Loucy (cell line): ENCODE data around the gene PDS5B.

Experiments
- H2AFZ ChIP-seq: fragments of 200-600 bp; sonication (generic); 2 replicates; pipeline ENCODE4 v1.6.0; 2016; ENCODE audit warnings: antibody characterized with exemption, mild to moderate bottlenecking, low read length, moderate library complexity
- H3F3A ChIP-seq: fragments of 200-600 bp; 2 replicates; pipeline ENCODE4 v1.6.0; 2016; ENCODE audit warnings: antibody characterized with exemption, low read depth, mild to moderate bottlenecking
- H3K27me3 ChIP-seq: fragments of 200-600 bp; sonication (generic); 2 replicates; pipeline ENCODE4 v1.6.1; 2014; ENCODE audit warnings: low read length, mild to moderate bottlenecking; ENCODE audit not compliant: insufficient read depth, poor library complexity, severe bottlenecking
- H3K36me3 ChIP-seq: fragments of 200-600 bp; sonication (generic); 2 replicates; pipeline ENCODE4 v1.6.1; 2016; ENCODE audit warnings: low read length; ENCODE audit not compliant: insufficient read depth
- H3K4me1 ChIP-seq: fragments of 200-600 bp; sonication (generic); 2 replicates; pipeline ENCODE4 v1.5.1; 2014; ENCODE audit warnings: low read length, mild to moderate bottlenecking; ENCODE audit not compliant: insufficient read depth, poor library complexity, severe bottlenecking
- H3K4me2 ChIP-seq: fragments of 200-600 bp; sonication (generic); 2 replicates; pipeline ENCODE4 v1.6.0; 2014; ENCODE audit warnings: antibody characterized with exemption, low read length, low read depth, mild to moderate bottlenecking; ENCODE audit not compliant: poor library complexity, severe bottlenecking
- H3K4me3 ChIP-seq: fragments of 200-600 bp; sonication (generic); 2 replicates; pipeline ENCODE4 v1.5.1; 2014; ENCODE audit warnings: low read length, mild to moderate bottlenecking, mixed read lengths; ENCODE audit not compliant: poor library complexity, severe bottlenecking
- H3K79me2 ChIP-seq: fragments of 200-600 bp; sonication (generic); 2 replicates; pipeline ENCODE4 v1.6.1; 2014; ENCODE audit warnings: low read length; ENCODE audit not compliant: insufficient read depth
- H3K9ac ChIP-seq: fragments of 200-600 bp; sonication (generic); 2 replicates; pipeline ENCODE4 v1.6.0; 2014; ENCODE audit warnings: mild to moderate bottlenecking, low read depth, low read length, moderate library complexity; ENCODE audit not compliant: poor library complexity, severe bottlenecking
- H3K9me2 ChIP-seq: fragments of 200-600 bp; sonication (generic); replicated peaks from 2 replicates; pipeline ENCODE4 v1.6.1; 2016; ENCODE audit warnings: low read depth, low read length, mixed read lengths
- H3K9me3 ChIP-seq: fragments of 200-600 bp; sonication (generic); 2 replicates; pipeline ENCODE4 v1.6.1; 2014; ENCODE audit warnings: mild to moderate bottlenecking, antibody characterized with exemption, low read length, low read depth; ENCODE audit not compliant: insufficient read depth
- H4K20me1 ChIP-seq: fragments of 200-600 bp; sonication (generic); 2 replicates; pipeline ENCODE4 v1.6.0; 2014; ENCODE audit warnings: antibody characterized with exemption, low read length, mild to moderate bottlenecking; ENCODE audit not compliant: insufficient read depth, poor library complexity, severe bottlenecking
- EZH2phosphoT487 ChIP-seq: fragments of 200-600 bp; IDR thresholded peaks from 2 replicates; pipeline ENCODE4 v1.6.1; 2018; ENCODE audit warnings: antibody characterized with exemption, mild to moderate bottlenecking, moderate library complexity, borderline replicate concordance
- TF ChIP-seq, protein P1 (sequence below): fragments of 200-600 bp; sonication (generic); conservative IDR thresholded peaks from 2 replicates; pipeline ENCODE4 v1.5.1; 2014; ENCODE audit warnings: mild to moderate bottlenecking, antibody characterized with exemption, low read length

The PDS5B gene

DNA sequence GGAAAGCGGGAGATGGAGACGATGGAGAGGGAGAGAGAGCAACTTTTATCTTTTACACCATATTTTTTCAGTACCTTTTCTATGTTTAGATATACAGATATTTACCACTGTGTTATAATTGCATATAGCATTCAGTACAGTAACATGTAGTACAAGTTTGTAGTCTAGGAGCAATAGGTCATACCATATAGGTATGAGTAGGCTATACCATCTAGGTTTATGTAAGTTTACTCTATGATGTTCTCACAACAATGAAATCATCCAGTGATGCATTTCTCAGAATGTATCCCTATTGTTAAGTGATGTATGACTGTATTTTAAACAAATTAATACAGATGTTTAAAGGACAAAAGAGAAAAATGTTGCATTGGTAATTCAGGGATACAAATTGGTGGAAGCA, 136.1 kb downstream of the PDS5B start:
- no peak overlapping the region for H2AFZ ChIP-seq
- 0 out of 2 replicates have a peak, but pooled peaks cover 2% of the 10 kb centered on the region for H3F3A ChIP-seq
- no peak for TF ChIP-seq EZH2phosphoT487
- TF ChIP-seq, protein P1, sequence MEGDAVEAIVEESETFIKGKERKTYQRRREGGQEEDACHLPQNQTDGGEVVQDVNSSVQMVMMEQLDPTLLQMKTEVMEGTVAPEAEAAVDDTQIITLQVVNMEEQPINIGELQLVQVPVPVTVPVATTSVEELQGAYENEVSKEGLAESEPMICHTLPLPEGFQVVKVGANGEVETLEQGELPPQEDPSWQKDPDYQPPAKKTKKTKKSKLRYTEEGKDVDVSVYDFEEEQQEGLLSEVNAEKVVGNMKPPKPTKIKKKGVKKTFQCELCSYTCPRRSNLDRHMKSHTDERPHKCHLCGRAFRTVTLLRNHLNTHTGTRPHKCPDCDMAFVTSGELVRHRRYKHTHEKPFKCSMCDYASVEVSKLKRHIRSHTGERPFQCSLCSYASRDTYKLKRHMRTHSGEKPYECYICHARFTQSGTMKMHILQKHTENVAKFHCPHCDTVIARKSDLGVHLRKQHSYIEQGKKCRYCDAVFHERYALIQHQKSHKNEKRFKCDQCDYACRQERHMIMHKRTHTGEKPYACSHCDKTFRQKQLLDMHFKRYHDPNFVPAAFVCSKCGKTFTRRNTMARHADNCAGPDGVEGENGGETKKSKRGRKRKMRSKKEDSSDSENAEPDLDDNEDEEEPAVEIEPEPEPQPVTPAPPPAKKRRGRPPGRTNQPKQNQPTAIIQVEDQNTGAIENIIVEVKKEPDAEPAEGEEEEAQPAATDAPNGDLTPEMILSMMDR = no peak
- H3K27me3 ChIP-seq = no peaks in the 10 kb centered on the region
- peaks cover 14% of the 10 kb centered on the region; the same call in 1 of the 2 replicates for H3K36me3 ChIP-seq
- no peaks in the 10 kb centered on the region for H3K9me3 ChIP-seq
- no peak overlapping the region for H3K4me3 ChIP-seq
- H3K79me2 ChIP-seq = peaks cover 4% of the 10 kb centered on the region
- H3K4me2 ChIP-seq = no peak overlapping the region
- H3K9ac ChIP-seq = no peak overlapping the region
- H4K20me1 ChIP-seq = no peaks in the 10 kb centered on the region
- no peaks in the 10 kb centered on the region for H3K9me2 ChIP-seq
- H3K4me1 ChIP-seq = no peaks in the 10 kb centered on the region

DNA sequence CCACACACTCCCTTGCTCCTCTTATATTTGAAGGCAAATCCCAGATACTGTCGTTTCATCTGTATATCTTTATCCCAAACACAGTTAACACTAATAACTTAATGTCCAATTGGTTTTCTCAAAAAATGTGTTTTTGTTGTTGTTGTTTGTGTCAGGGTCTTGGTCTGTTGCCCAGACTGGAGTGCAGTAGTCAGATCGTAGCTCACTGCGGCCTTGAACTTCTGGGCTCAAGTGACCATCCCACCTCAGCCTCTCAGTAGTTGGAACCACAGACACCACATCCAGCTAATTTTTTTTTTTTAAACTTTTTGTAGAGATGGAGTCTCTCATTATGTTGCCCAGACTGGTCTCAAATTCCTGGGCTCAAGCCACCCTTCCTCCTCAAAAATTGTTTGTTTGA, 137.7 kb downstream of the PDS5B start:
- H3K9me3 ChIP-seq = no peaks in the 10 kb centered on the region
- no peaks in the 10 kb centered on the region for H3K27me3 ChIP-seq
- no peaks in the 10 kb centered on the region for H3K9me2 ChIP-seq
- H3K36me3 ChIP-seq = peaks cover 14% of the 10 kb centered on the region; the same call in 1 of the 2 replicates
- no peaks in the 10 kb centered on the region for H4K20me1 ChIP-seq
- H3K9ac ChIP-seq = no peak overlapping the region
- H3K4me1 ChIP-seq = no peaks in the 10 kb centered on the region
- H3K4me2 ChIP-seq = no peak overlapping the region
- peaks cover 4% of the 10 kb centered on the region for H3K79me2 ChIP-seq
- TF ChIP-seq EZH2phosphoT487 = no peak
- TF ChIP-seq, protein P1 = no peak
- H3K4me3 ChIP-seq = no peak overlapping the region
- H2AFZ ChIP-seq = no peak overlapping the region
- H3F3A ChIP-seq = 0 out of 2 replicates have a peak, but pooled peaks cover 2% of the 10 kb centered on the region

DNA sequence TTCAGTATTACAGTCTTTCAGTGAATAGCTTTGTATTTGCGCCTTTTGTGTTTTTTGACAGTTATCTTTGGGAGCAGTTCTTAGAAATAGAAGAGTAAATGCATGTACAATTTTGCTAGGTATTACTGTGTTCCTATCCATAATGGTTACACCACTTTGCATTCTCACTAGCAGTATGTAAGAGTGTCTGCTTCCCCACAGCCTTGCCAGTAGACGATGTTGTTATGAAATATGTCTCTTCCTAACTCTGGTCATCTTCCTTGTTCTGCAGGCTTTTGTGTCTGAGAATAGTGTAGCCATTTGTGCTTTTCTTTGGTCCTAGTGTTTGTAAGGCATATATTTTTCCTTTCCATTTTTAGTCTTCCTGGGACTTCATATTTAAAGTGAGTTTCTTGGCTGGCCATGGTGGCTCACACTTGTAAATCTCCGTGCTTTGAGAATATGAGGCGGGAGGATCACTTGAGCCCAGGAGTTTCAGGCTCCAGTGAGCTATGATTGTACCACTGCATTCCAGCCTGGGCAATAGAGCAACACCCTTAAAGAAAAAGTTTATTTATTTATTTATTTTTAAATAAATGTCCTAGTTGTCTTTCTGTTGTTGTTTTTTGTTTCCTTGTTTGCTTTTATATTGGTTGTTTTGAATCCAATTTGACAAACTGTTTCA, 140.3 kb downstream of the PDS5B start:
- H3K4me2 ChIP-seq = no peak overlapping the region
- TF ChIP-seq, protein P1 = no peak
- TF ChIP-seq EZH2phosphoT487 = no peak
- H3K79me2 ChIP-seq = peaks cover 13% of the 10 kb centered on the region
- no peaks in the 10 kb centered on the region for H3K27me3 ChIP-seq
- H3K9ac ChIP-seq = no peak overlapping the region
- peaks cover 14% of the 10 kb centered on the region; the same call in 1 of the 2 replicates for H3K36me3 ChIP-seq
- H3K4me1 ChIP-seq = peaks cover 7% of the 10 kb centered on the region
- H4K20me1 ChIP-seq = peaks cover 4% of the 10 kb centered on the region
- 0 out of 2 replicates have a peak, but pooled peaks cover 2% of the 10 kb centered on the region for H3F3A ChIP-seq
- H3K9me3 ChIP-seq = no peaks in the 10 kb centered on the region
- no peaks in the 10 kb centered on the region for H3K9me2 ChIP-seq
- H2AFZ ChIP-seq = no peak overlapping the region
- H3K4me3 ChIP-seq = no peak overlapping the region
